ENCODE measurements around the gene SRPX.

GRCh38 chrX:38178396-38178795 is 42.3 kb downstream of the SRPX start:
- no peak for TF ChIP-seq EZH2phosphoT487 (IDR thresholded peaks at IDR 0.05; ENCODE audit: low read depth, severe bottlenecking, unreplicated experiment)
- TF ChIP-seq EZH2 (IDR thresholded peaks at IDR 0.05; ENCODE audit: borderline replicate concordance): no peak
- no peak for TF ChIP-seq CTCF (IDR thresholded peaks at IDR 0.05; ENCODE audit: poor library complexity)
